ENCODE results near the gene FCN3. TPM values are rescaled to one million over a fixed set of nuclear protein-coding genes. Genes with fewer than 3 reads are reported as not detected.

Gene FCN3
- total and polyA plus RNA-seq, 2 donors (not counting 1 experiment from before 2014, with no cell fraction given), result not detected

DNA sequence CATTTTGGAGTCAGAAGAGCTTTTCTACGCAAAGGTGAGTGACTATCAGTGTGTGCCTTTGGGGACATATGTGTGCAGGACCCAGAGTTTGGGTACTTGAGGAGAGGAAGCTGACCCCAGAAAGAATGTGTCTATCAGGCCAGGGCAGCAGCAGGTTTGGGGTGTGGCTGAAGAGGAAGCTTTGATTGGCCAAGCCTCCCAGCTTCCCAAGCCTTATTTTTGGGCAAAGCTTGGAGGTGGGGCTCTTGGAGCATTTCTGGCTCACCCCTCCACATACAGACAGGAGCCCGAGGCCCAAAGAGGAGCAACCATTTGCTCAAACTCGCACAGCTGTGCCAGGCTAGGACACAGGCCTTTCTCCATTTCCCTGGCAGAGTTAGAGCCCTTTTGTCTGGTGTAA, 22.5 kb upstream of the FCN3 start:
- Histone ChIP-seq H3K79me2 (ENCODE audit: control insufficient read depth, insufficient read depth, low read length) (no peaks in the 10 kb centered on the region), H4K20me1 (ENCODE audit: control insufficient read depth, insufficient read depth, low read length, poor library complexity, severe bottlenecking) (no peaks in the 10 kb centered on the region), H3K27me3 (replicated peaks in 1 of 4; ENCODE audit: control extremely low read depth in 1 of 4, control insufficient read depth in 3 of 4, insufficient read depth in 4 of 4, low read length in 3 of 4) (no peaks in the 10 kb centered on the region), H3K4me3 (ENCODE audit: control extremely low read depth in 1 of 5, extremely low read depth in 1 of 5, insufficient read depth in 1 of 5, low read depth in 2 of 5, low read length in 4 of 5) (no peak overlapping the region), H3K9ac (ENCODE audit: low read length) (no peak overlapping the region), H3K9me3 (ENCODE audit: control extremely low read depth in 1 of 3, control insufficient read depth in 2 of 3, insufficient read depth in 1 of 3, low read length in 2 of 3) (no peaks in the 10 kb centered on the region), H3K4me1 (ENCODE audit: control insufficient read depth in 2 of 2, insufficient read depth in 2 of 2, low read length in 2 of 2) (peaks cover 11 to 27% of the 10 kb centered on the region in 2 donors), H3K36me3 (replicated peaks in 1 of 2; ENCODE audit: control extremely low read depth in 1 of 2, control insufficient read depth in 1 of 2, extremely low read depth in 1 of 2, insufficient read depth in 2 of 2, low read length in 1 of 2) (no peaks in the 10 kb centered on the region), H3K4me2 (replicated peaks; ENCODE audit: low read depth, low read length, poor library complexity, severe bottlenecking) (no peak overlapping the region), H2AFZ (ENCODE audit: insufficient read depth, low read depth, low read length, poor library complexity, severe bottlenecking) (no peak overlapping the region), H3K27ac (ENCODE audit: low read length in 2 of 2) (no peak overlapping the region)
- 96% methylated on average over 3 of the region's 3 CpGs for WGBS (ENCODE audit: insufficient coverage)
- no peak overlapping the region for H3K4me3 Mint-ChIP-seq
- H3K27ac Mint-ChIP-seq, result no peak overlapping the region
- ATAC-seq (ENCODE audit: low read depth), result no peak
- TF ChIP-seq CTCF (IDR thresholded peaks at IDR 0.05) (no peak), EZH2 (IDR thresholded peaks at IDR 0.05; ENCODE audit: borderline replicate concordance, insufficient read depth, low read depth, low read length, poor library complexity, severe bottlenecking) (no peak)
- H3K9me3 Mint-ChIP-seq (ENCODE audit: insufficient read depth), result no peaks in the 10 kb centered on the region
- ChIA-PET CTCF (interaction anchor here (0.8 to 7.8 kb wide), 12 partner anchors 10 to 266 kb away, joined by 3 to 402 read pairs (median 8); partner anchors contain the start of genes AHDC1, CD164L2 and MAP3K6), POLR2A (interaction anchor here (0.8 to 3.1 kb wide), 3 partner anchors 32 to 101 kb away, joined by 3 to 13 read pairs (median 3); no protein-coding TSS in a partner anchor)
- H3K4me1 Mint-ChIP-seq, result peaks cover 28% of the 10 kb centered on the region
- DNase-seq, result no peak
- intact Hi-C loops (cut with micrococcal nuclease), result loop anchor here (10.0 kb wide), 1 partner anchor 162 kb away; the partner anchor contains the start of gene WDTC1
- H3K27me3 Mint-ChIP-seq, result no peaks in the 10 kb centered on the region

DNA sequence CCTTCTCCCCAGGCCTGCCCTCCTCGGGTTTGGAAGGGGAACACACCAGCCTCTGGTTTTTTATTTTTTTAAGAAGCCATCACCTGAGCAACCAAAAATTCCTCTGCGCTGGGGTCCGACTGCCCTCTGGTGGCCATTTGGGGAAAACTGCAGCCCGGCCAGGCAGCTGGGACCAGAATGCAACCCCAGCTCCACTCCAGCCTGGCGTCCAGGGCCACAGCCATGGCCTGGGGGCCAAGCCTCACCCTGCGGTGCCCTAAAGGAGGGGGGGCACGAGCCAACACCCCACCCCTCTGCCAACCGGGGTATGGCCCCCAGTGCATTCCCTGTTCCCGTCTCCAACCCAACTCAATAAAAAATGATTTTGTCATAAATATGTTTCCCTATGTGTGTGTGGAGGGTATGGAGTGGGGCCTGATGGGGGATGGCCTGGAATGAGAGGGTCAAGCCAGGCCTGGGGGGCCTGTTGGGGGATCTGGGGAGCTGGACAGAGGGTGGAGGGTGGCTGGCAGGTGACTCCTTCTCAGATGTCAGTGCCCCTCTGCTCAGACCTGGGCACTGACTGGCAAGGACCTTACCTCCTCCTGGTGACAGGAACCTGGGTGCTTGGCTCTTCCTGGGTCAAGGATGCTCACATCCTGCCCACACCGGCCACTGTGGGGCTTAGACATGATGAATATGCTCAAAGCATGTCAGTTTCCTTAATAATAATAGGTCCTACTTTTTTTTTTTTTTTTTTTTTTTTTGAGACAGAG, 21.0 kb upstream of the FCN3 start:
- peak; percentile 90 for DNase-seq
- no peaks in the 10 kb centered on the region for H3K9me3 Mint-ChIP-seq (ENCODE audit: insufficient read depth)
- Histone ChIP-seq H3K79me2 (ENCODE audit: control insufficient read depth, insufficient read depth, low read length) (no peaks in the 10 kb centered on the region), H3K9ac (ENCODE audit: low read length) (no peak overlapping the region), H3K4me3 (ENCODE audit: control extremely low read depth in 1 of 5, extremely low read depth in 1 of 5, insufficient read depth in 1 of 5, low read depth in 2 of 5, low read length in 4 of 5) (no peak overlapping the region), H3K27ac (ENCODE audit: low read length in 2 of 2) (no peak overlapping the region), H3K9me3 (ENCODE audit: control extremely low read depth in 1 of 3, control insufficient read depth in 2 of 3, insufficient read depth in 1 of 3, low read length in 2 of 3) (no peaks in the 10 kb centered on the region), H3K27me3 (replicated peaks in 1 of 4; ENCODE audit: control extremely low read depth in 1 of 4, control insufficient read depth in 3 of 4, insufficient read depth in 4 of 4, low read length in 3 of 4) (no peaks in the 10 kb centered on the region), H3K36me3 (replicated peaks in 1 of 2; ENCODE audit: control extremely low read depth in 1 of 2, control insufficient read depth in 1 of 2, extremely low read depth in 1 of 2, insufficient read depth in 2 of 2, low read length in 1 of 2) (no peaks in the 10 kb centered on the region), H2AFZ (ENCODE audit: insufficient read depth, low read depth, low read length, poor library complexity, severe bottlenecking) (no peak overlapping the region), H3K4me2 (replicated peaks; ENCODE audit: low read depth, low read length, poor library complexity, severe bottlenecking) (no peak overlapping the region), H3K4me1 (ENCODE audit: control insufficient read depth in 2 of 2, insufficient read depth in 2 of 2, low read length in 2 of 2) (peaks cover 12 to 24% of the 10 kb centered on the region in 2 donors), H4K20me1 (ENCODE audit: control insufficient read depth, insufficient read depth, low read length, poor library complexity, severe bottlenecking) (no peaks in the 10 kb centered on the region)
- peaks cover 26% of the 10 kb centered on the region for H3K4me1 Mint-ChIP-seq
- CTCF ChIA-PET, result interaction anchor here (0.6 to 7.8 kb wide), 58 partner anchors 8 to 383 kb away, joined by 3 to 402 read pairs (median 5); partner anchors contain the start of genes AHDC1, CD164L2, FCN3 and IFI6
- ATAC-seq (ENCODE audit: low read depth), result peak; percentile 49
- peak overlapping the region; percentile 26 for H3K27ac Mint-ChIP-seq
- TF ChIP-seq EZH2 (IDR thresholded peaks at IDR 0.05; ENCODE audit: borderline replicate concordance, insufficient read depth, low read depth, low read length, poor library complexity, severe bottlenecking), result no peak
- peak; percentile 94 for TF ChIP-seq CTCF (IDR thresholded peaks at IDR 0.05)
- intact Hi-C loops (cut with micrococcal nuclease), result loop anchor here (1.0 to 10.0 kb wide), 4 partner anchors 95 to 351 kb away; partner anchors contain the start of gene WDTC1
- H3K4me3 Mint-ChIP-seq, result peak overlapping the region; percentile 23
- no peaks in the 10 kb centered on the region for H3K27me3 Mint-ChIP-seq
- POLR2A ChIA-PET, result interaction anchor here (0.6 to 3.1 kb wide), 6 partner anchors 38 to 201 kb away, joined by 3 to 13 read pairs (median 4); no protein-coding TSS in a partner anchor
- 0% methylated on average over 5 of the region's 10 CpGs for WGBS (ENCODE audit: insufficient coverage)
